Femur (tissue), 1 donor: Measurements from ENCODE around the gene WDR59.

ENCODE experiments used
- DNase-seq: peaks from one replicate; pipeline ENCODE4 v3.0.0-alpha.2; 2017

WDR59 gene

DNA sequence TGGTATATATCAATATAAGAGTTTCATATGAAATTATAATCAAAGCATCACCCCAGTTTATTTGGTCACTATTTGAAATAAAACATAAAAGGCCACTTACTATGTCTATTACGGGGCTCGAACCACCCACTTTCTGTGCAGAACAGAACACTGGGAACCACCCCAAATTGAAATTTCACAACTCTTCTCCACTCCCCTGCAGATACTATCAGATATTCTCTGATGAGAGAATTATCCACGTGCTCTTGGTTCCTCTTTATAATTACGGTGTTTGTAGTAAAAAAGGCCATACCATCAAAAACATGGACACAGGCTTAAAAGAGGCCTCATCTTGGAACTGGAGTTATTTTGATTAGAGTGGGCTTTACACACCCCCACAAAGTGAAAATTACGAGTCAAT is 82.8 kb downstream of the WDR59 start:
- no peak for DNase-seq

DNA sequence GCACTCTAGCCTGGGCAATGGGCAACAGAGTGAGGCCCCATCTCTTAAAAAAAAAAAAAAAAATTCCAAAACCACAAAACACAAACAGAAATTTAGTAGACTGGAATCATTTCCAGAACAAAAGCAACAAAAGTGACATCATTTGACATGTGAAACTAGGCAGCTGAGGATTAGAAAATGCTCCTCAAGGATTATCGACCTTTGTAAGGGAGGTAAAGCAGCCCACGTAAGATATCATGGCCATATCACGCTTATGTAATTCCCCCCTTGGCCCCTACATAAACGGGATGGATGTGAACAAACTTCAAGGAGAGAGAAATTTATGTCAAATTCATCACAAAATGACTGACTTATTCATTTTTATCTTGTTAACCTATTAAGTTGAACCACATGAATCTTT is 83.3 kb downstream of the WDR59 start:
- DNase-seq = no peak

DNA sequence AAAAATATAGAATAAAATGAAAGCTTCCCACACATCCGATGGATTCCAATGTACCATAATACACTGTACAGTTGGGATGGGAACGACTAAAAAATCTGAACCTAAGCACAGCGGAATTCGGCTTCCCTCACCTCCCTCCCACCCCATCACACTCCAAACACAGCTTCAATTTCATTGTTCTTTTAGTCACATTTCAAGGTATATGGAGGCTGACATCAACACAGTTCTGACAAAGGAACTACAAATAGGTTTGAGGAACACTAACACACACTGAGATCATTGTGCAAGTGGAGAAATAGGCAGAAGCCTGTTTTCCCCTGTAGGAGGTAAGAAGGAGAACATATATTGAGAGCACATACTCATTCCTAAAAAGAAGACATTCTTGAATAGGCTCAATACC is 85.1 kb downstream of the WDR59 start:
- no peak for DNase-seq

DNA sequence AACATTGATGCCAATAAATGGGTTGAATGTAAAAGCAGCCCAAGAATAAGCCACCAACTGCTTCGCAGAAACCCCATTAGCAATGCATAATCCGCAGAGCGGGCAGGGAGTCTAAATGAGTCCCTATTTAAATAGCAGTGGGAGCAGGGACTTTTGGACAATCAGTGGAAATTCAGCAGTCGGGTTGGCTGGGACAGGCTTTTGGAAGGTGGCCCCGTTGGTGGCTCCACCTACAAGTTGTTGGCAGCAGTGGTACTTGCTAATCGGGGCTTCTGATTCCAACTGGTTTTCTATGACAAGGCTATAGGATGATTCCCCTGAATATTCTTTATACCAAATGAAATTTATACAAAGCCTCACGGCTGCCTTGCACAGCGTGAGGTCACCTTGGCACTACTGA is 86.3 kb downstream of the WDR59 start:
- DNase-seq = peak; percentile 25

DNA sequence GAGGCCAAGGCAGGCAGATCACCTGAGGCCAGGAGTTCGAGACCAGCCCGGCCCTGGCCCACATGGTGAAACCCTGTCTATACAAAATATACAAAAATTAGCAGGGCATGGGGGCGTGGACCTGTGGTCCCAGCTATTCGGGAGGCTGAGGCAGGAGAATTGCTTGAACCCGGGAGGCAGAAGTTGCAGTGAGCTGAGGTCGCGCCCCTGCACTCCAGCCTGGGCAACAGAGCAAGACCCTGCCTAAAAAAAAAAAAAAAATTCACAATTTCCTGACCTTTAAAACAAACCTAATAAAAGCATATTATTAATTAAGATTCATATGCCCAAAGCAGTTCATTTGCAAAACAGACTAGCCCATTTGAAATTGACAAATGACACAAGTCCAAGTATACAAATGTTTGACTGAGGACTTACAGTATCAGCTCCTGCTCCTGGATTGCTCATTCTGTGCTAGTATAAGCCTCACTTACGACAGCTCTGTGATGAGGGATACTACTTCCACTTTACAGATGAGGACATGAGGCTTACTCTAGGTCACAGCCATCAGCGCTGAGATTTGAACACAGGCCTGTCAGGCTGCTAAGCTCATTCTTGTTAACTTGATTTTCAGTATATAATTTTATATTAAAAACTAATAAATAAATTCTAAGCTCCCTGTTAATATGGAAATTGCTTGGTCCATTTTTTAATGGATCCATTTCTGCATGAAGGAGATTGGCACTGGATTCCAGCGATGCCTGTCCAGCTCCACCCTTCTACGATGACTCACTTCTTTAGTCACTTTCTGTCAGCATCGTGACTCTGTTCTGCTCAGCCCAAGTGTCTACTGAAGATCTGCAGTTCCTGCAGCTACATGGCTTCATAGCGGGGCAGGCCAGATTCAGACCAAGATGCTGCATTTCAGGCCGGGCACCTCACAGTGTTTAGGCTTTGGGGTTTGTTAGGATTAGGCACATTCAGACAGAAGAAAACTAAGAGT is 88.2 kb downstream of the WDR59 start:
- DNase-seq = no peak

DNA sequence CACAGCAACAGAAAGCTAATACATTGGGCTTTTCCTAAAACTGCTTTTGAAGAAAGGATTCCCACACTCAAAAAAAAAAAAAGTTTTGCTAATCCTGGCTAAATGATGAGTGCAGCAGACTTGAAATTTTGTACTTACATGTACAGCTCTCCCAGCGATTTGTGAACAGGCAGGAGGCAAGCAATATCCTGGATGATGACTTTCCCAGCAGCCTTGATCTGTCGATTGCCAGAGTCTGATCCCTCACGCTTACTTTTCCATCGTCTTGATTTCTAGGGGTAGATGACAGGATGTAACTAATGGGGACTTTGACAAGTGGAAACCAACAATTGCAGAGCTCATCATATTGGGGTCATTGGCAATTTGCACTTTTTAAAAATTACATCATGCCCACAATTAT is 91.4 kb downstream of the WDR59 start:
- peak; percentile 30 for DNase-seq

DNA sequence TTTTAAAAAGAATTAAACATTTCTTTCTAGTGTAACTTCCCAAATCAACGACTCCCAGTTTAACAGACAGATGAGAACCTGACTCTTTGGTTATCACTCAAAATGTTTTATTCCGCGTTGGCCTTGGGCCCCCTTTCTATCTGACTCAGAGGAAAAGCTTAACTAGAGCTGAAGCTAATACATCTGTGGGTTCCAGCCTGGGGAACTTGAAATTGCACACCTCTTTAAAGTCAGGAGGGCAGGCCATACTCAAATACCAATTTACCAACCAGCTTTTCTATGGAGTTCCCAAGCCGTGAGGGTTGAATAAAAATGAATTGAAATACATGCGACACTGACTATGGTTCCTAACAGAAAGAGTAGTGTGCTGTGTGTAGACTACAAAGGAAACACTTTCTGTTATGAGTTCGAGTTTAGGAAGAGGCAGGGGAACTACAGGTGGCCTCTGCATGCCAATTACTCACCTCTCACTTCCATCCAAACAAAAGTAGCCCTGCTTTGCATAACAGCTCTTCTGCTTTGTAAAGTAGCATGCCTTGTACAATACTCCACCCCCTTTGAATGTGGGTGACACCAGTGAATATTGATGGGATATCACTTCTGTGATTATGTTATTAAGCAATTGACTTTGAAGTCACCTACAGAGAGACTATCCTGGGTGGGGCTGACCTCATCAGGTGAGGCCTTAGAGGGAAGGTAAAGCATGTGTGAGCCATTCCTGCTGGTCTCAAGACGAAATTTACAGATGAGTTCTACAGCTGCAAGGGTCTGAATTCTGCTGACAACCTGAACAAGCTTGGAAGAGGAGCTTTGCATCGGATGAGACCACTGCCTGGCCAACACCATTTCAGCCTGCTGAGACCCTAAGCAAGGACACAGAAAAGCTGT is 92.1 kb downstream of the WDR59 start:
- DNase-seq = no peak

DNA sequence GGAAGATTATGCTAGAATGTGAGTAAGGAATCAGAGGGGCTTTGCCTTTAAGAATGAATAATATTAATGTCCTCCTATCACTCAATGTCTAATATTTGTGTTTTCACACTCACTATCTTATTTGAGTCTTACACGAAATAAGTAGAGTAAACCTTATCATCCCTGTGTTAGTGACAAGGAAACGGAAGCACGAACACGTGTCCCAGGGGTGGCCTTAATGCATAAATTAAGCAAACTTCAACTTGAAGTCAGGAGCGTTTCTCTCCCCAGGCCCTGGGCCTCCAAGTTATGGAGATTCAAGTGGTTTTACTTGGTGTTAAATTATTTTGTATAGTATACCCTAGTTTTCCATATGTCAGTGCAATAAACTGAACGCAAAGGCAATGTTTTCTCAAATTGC is 96.0 kb downstream of the WDR59 start:
- DNase-seq = no peak

DNA sequence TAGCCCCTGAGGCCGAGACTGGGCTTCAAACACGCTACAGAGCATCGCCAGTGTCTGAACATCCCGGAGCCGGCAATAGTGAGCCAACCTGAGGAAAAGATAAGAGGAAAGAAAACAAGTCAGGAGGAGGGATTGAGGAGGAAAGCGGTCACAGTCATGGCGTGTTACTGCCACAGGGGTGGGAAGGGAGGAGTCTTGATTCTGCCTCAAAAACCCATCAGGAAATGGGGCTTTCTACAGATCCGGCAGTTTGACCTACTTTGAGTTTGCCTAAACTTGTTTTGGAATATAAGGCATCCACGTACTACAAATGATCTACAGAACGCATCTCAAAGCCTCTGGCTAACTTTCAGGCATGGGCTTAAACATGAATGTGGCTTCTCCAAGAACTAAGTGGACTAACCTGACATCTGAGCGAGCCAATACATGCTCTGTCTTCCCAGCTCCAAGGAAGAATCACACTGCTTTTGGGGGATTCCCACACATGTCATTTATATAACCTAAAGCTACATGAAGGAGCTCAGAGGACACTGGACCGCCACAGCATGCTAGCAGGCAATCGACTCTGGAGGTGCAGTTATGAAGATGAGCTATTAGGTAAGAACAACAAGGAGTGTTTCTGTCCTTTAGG is 96.6 kb downstream of the WDR59 start:
- no peak for DNase-seq

DNA sequence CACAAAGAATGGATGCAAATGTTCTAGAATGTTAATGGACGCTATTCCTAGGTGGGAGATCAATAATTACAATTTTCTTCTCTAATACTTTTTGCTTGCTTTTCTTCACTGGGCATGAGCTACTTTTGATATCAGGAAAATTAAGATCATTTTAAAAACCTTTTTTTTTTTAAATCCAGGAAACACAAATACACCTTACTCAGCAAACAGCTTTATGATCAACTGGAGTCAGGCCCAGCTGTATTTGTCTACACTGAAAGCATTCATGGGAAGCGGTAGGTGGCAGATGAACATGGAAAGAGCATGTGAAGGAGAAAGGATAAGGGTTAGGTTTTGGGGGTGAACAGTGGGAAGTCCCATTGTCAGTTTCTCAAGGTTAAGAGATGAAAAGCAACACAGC is 97.8 kb downstream of the WDR59 start:
- DNase-seq = no peak

DNA sequence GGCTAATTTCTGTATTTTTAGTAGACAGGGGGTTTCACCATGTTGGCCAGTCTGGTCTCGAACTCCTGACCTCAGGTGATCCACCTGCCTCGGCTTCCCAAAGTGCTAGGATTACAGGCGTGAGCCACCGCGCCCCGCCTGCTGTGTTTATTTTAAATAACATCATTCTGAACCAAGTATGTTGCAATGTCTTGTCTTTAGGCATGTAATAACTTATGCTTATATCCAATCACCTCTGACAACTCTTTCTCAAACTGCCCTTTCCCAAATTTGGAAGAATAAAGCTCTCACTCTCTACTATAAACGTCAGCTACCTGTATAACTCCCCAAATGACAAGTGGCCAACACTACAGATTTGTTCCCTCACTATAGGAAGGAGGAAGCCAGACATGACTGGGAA is 107.2 kb downstream of the WDR59 start:
- DNase-seq = no peak

DNA sequence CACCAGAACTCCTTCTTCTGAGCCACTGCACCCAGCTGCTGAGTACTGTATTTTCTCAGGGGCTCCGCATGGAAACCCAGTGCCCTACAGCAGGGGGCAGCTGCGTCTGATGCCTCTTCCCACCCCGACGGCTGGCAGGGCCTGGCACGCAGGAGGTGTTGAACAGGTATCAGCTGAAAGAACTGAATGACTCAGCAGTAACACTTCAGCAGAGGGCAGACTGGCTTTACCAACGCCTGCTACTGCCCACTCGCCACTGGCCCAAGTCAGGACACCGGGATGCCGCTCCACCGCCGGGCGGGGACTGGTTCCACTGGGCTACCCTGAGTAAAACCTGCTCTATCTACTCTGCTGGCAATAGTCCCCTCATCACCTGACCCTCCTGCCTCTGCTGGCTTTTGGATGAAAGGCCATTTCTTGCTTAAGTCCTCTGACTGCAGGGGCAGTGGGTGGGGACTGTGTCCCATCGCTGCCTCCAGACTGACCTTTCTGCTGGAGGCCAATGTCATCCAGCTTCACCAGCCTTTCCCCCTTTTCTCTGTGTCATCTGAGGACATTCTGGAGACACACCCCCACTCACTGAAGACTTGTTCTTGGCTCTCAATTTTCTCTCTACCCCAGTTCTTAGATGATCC is 109.9 kb downstream of the WDR59 start:
- DNase-seq = no peak

DNA sequence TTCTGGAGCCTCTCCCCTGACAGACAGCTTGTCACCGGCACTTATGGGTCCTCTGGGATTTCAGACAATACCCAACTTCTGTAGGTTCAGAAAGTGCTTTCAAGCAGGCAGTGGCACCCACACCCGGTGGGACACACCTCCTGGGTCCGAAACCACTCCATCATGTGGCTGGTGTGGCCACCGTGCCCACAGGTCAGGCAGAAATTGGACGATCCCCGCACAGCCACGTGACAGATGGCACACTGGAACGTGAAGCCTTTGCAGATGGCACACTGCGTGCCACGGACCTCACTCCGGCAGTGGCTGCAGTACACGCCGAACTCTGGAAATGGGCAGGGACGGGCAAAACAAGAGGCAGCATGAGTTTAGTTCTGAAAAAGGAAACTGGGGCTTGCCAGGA is 110.8 kb downstream of the WDR59 start:
- DNase-seq = no peak

DNA sequence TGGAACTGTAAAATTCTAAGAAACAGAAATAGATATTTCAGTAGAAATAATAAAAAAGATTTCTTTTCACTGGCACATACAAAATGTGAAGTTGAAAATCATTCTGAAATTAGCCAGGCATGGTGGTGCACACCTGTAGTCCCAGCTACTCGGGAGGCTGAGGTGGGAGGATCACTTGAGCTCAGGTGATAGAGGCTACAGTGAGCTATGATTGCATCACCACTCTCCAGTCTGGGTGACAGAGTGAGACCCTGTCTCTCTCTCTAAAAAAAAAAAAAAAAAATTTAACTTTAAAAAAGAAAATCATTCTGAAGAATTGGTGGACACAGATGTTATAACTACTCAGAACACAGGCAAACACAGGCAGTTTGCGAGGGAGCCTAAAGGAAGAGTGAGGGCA is 112.6 kb downstream of the WDR59 start:
- DNase-seq = no peak

DNA sequence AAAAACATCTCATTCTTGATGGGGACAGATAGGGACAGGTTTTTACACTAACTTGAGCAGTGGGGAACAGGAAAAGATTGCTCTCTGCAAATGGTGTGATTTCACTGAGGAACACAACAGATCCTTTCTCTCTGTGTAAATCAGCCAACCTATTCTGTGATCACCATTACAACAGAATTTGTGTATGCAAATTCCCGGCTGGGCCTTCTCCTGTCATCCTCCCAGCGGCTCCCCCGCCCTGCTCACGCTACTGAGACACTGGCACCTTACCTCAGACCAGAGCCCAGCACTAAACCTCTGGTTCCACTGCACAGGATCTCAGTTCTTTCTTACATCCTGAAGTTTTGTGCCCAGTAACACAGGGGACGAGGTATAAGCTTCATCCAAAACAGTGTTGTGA is 113.3 kb downstream of the WDR59 start:
- no peak for DNase-seq

DNA sequence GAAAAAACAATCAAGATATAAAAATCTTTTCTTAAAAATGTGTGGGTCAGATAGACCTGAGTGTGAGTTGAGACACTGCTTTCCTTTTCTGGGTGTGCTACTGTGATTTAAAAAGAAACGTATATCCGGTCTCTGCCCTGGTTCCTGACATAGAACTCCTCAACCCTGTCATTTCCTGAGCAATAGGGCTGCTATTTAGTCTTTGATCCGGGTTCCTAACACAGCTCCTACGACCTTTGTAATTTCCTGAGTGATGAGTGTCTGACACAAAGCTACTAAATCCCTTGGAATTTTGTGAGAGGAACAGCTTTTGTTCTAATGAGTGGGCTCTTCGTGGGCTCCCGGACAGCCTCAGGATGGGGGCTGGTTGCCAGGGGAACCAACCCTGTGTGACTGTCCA is 116.4 kb downstream of the WDR59 start:
- DNase-seq = no peak

DNA sequence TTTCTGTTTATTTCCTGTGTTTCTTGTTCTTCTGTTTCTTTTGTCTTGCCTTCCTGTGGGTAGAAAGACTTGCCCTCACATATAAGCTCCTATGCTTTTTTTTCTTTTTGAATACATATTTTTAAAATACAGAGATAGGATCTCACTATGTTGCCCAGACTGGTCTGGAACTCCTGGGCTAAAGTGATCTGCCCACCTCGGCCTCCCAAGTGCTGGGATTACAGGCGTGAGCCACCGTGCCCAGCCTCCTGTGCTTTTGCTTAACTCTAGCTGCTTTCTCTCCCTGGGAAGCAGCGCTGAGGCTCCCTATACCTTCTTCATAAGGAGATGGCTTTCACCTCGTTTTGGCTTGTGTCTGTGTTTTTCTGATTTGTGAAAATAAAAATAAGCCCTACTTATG is 116.9 kb downstream of the WDR59 start:
- DNase-seq = no peak

DNA sequence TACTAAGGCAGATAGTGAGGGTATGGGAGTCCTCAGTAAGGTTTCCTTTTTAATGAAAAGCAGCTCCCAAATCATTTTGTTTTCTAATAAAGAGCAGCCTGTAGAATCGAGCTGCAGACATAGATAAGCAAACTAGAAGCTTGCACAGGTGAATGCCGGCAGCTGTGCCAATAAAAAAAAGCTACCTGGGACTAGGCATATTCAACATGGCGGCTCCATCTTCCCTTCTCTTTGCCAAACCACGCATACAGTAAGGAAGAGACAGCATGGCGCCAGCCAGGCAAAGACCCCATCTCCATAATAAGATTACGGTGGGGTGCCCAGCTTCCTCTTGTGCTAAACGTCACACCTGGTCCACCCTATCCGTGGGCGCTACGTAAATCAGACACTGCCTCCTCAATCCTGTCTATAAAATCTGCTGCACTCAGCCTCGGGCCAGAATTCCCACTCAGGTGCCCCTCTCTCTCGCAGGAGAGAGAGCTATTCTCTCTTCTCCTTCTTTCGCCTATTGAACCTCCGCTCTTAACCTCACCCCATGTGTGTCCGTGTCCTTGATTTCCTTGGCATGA is 117.6 kb downstream of the WDR59 start:
- no peak for DNase-seq

DNA sequence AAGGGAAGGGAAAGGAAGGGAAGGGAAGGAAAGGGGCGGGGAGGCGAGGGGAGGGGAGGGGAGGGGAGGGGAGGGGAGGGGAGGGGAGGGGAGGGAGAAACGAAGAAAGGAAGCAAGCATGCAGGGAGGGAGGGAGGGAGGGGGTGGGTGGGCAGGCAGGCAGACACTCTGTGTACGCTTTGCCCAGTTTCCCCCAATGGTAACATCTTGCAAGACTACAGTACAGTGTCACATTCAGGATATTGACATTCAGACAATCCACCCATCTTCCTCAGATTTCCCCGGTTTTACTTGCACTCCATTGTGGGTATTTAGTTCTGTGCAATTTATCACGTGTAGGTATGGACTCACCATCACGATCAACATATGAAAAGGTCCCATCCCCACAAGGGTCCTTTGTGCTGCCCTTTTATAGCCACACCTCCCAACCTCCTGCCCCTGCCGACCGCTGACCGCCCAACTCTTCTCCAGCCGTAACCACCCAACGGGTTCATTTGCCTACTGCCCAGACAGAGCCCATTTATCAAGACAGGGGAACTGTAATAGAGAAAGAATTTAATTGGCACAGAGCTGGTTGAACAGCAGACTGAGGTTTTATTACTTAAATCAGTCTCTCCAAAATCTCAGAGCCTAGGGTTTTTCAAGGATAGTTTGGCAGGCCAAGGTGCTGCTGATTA is 118.9 kb downstream of the WDR59 start:
- no peak for DNase-seq

DNA sequence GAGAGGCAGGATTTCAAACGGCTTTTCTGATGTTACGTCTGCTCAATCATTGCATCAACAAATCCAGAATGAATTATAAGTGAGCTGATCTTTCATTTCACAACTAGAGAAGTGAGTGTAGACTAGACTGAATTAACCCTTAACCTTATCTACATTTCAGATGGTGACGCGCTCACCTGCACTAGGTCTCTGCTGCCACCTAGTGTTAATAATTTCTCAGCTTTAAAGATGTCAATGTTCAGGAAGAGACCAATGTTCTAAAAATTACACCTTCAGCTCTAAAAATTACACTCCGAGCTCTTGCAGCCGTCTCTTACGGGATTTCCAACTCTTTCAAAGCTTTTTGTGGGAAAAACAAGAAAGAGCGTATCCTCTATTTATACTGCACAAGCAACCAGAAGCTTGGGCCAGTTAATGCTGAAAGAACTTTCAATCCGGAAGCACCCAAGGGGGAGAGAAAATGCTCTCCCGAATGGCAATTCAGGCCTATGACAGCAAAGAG is 122.1 kb downstream of the WDR59 start:
- no peak for DNase-seq

DNA sequence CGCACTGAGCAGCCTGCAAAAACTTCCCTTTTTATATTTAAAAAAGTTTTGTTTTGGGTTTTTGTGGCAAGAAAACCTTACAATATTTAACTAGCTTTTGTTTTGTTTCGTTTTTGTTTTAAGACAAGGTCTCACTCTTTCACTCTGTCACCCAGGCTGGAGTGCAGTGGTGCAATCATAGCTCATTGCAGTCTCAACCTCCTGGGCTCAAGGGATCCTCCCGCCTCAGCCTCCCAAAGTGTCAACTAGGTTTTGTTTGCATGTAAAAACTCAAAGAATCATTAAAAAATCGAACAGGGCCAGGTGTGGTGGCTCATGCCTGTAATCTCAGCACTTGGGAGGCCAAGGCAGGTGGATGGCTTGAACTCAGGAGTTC is 132.4 kb downstream of the WDR59 start:
- DNase-seq = no peak

DNA sequence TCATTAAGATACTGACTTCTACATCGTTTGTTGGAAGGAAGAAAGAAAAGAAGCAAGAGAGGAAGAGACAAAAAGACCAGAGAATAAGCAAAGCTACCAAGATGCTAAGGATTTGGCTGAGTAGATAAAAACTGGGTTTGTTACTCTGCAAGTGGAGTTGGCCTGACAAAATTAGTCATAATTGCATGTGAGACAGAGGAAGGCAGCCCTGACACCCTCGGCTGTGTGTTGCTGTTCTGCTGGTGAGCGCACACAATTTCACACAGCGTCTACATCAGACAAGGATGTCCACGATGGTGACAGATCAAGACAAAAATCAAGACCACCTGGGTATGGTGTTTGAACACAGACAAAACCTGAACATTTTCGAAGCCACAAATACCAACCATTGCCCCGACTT is 134.9 kb downstream of the WDR59 start:
- no peak for DNase-seq
